Skeletal muscle tissue (tissue), 4 donors: ENCODE results near the gene CFB. TPM values are rescaled to one million over a fixed set of nuclear protein-coding genes. Genes with fewer than 3 reads are reported as not detected.
"Not testable (repeated sequence)": the region's sequence is repeated elsewhere in the genome, so short reads cannot be mapped to it uniquely, and the experiment has no call there.

ENCODE experiments used
- H3K27ac ChIP-seq: one replicate; pipeline ENCODE4 v1.7.0; 2013; ENCODE audit warnings: mild to moderate bottlenecking, low read depth, low read length, inconsistent platforms
- H3K27me3 ChIP-seq, 3 donors: one replicate each; pipeline ENCODE4 v1.7.0; 2013; ENCODE audit warnings: low read length in 3 of 3; ENCODE audit not compliant: control insufficient read depth in 3 of 3, insufficient read depth in 3 of 3
- H3K36me3 ChIP-seq, 3 donors: one replicate each; pipeline ENCODE4 v1.7.0; 2013; ENCODE audit warnings: low read length in 3 of 3; ENCODE audit not compliant: control insufficient read depth in 3 of 3, insufficient read depth in 3 of 3
- H3K4me1 ChIP-seq, 3 donors: one replicate each; pipeline ENCODE4 v1.7.0; 2013; ENCODE audit warnings: low read length in 3 of 3, mild to moderate bottlenecking in 3 of 3; ENCODE audit not compliant: control insufficient read depth in 3 of 3, insufficient read depth in 3 of 3
- H3K4me3 ChIP-seq, 3 donors: one replicate each; pipeline ENCODE4 v1.7.0; 2013; ENCODE audit warnings: low read length in 3 of 3
- H3K9ac ChIP-seq, 3 donors: one replicate each; pipeline ENCODE4 v1.7.0; 2013; ENCODE audit warnings: low read length in 3 of 3, mild to moderate bottlenecking in 3 of 3, moderate library complexity in 2 of 3, low read depth in 1 of 3
- H3K9me3 ChIP-seq, 3 donors: one replicate each; pipeline ENCODE4 v1.7.0; 2013; ENCODE audit warnings: low read length in 3 of 3; ENCODE audit not compliant: control insufficient read depth in 3 of 3
- total RNA-seq: library from RNA; depleted of rRNA; stranded (reverse); fragments of >200 nt; gene quantifications from one replicate; pipeline ENCODE4 v1.2.3, GENCODE V29; 2014
- donor health status: Osteomylitis.

The CFB gene
- total RNA-seq, 1 donor from 2014 or later, result 3.7 TPM

- Histone ChIP-seq H3K27me3 (peaks cover 0 to 10% (median 3%) of the 10 kb centered on the region in 3 donors), H3K27ac (no peak overlapping the region), H3K9ac (no peak overlapping the region), H3K4me3 (peak overlapping the region in 1 of 3 donors; percentile 14), H3K9me3 (no peaks in the 10 kb centered on the region), H3K36me3 (no peaks in the 10 kb centered on the region), H3K4me1 (no peaks in the 10 kb centered on the region)
These were observed 17.3 kb upstream of the CFB start for GRCh38 chr6:31928672-31928939.

- Histone ChIP-seq H3K36me3 (no peaks in the 10 kb centered on the region), H3K9me3 (no peaks in the 10 kb centered on the region), H3K27ac (no peak overlapping the region), H3K4me1 (no peaks in the 10 kb centered on the region), H3K9ac (no peak overlapping the region), H3K27me3 (peaks cover 0 to 10% (median 3%) of the 10 kb centered on the region in 3 donors), H3K4me3 (no peak overlapping the region)
These were observed 14.9 kb upstream of the CFB start for GRCh38 chr6:31930962-31931361.

- not testable (repeated sequence) for H3K9me3 ChIP-seq, H3K27ac ChIP-seq, H3K27me3 ChIP-seq, H3K36me3 ChIP-seq, H3K4me3 ChIP-seq, H3K4me1 ChIP-seq, H3K9ac ChIP-seq
These were observed 13.8 kb upstream of the CFB start for GRCh38 chr6:31932137-31932536.

- Histone ChIP-seq H3K27me3 (peaks cover 0 to 6% (median 0%) of the 10 kb centered on the region in 3 donors), H3K27ac (no peak overlapping the region), H3K36me3 (no peaks in the 10 kb centered on the region), H3K9me3 (no peaks in the 10 kb centered on the region), H3K4me3 (no peak overlapping the region), H3K4me1 (no peaks in the 10 kb centered on the region), H3K9ac (no peak overlapping the region)
These were observed 12.4 kb upstream of the CFB start for GRCh38 chr6:31933537-31933936.

GRCh38 chr6:31935021-31935420 lies 10.9 kb upstream of the CFB start:
- no peaks in the 10 kb centered on the region for H3K36me3 ChIP-seq

GRCh38 chr6:31935823-31936222 lies 10.1 kb upstream of the CFB start:
- no peak overlapping the region for H3K27ac ChIP-seq

More at GRCh38 chr6:31935021-31935420, 10.9 kb upstream of the CFB start:
- Histone ChIP-seq H3K9me3 (no peaks in the 10 kb centered on the region), H3K27ac (no peak overlapping the region), H3K4me3 (no peak overlapping the region), H3K9ac (no peak overlapping the region), H3K27me3 (peaks cover 0 to 4% (median 0%) of the 10 kb centered on the region in 3 donors), H3K4me1 (no peaks in the 10 kb centered on the region)

GRCh38 chr6:31940256-31940664 lies 5.6 kb upstream of the CFB start:
- Histone ChIP-seq H3K4me3 (no peak overlapping the region), H3K9me3 (no peaks in the 10 kb centered on the region), H3K4me1 (peaks cover 2 to 7% (median 4%) of the 10 kb centered on the region in 3 donors), H3K36me3 (no peaks in the 10 kb centered on the region), H3K27me3 (peaks cover 11 to 18% (median 18%) of the 10 kb centered on the region in 3 donors), H3K9ac (no peak overlapping the region), H3K27ac (no peak overlapping the region)

More at GRCh38 chr6:31935823-31936222, 10.1 kb upstream of the CFB start:
- no peaks in the 10 kb centered on the region for H3K4me1 ChIP-seq
- H3K9ac ChIP-seq, result no peak overlapping the region
- no peaks in the 10 kb centered on the region for H3K36me3 ChIP-seq
- no peaks in the 10 kb centered on the region for H3K27me3 ChIP-seq
- no peaks in the 10 kb centered on the region for H3K9me3 ChIP-seq
- no peak overlapping the region for H3K4me3 ChIP-seq

GRCh38 chr6:31943742-31944141 lies 2.2 kb upstream of the CFB start:
- Histone ChIP-seq H3K9ac (no peak overlapping the region), H3K9me3 (no peaks in the 10 kb centered on the region), H3K4me1 (peaks cover 15 to 21% (median 15%) of the 10 kb centered on the region in 3 donors), H3K4me3 (no peak overlapping the region), H3K36me3 (no peaks in the 10 kb centered on the region), H3K27me3 (peaks cover 12 to 32% (median 21%) of the 10 kb centered on the region in 3 donors), H3K27ac (no peak overlapping the region)

GRCh38 chr6:31945154-31945506 lies 765 bp upstream of the CFB start:
- no peaks in the 10 kb centered on the region for H3K36me3 ChIP-seq
- H3K27ac ChIP-seq, result peak overlapping the region; percentile 86
- peak overlapping the region; percentile 30 to 69 (median 50) for H3K9ac ChIP-seq
- H3K4me1 ChIP-seq, result peaks cover 15 to 21% (median 15%) of the 10 kb centered on the region in 3 donors
- peaks cover 12 to 32% (median 21%) of the 10 kb centered on the region in 3 donors for H3K27me3 ChIP-seq
- no peaks in the 10 kb centered on the region for H3K9me3 ChIP-seq
- peak overlapping the region in 1 of 3 donors; percentile 27 for H3K4me3 ChIP-seq

- peak overlapping the region; percentile 32 to 69 (median 36) for H3K9ac ChIP-seq
- peaks cover 3 to 9% (median 4%) of the 10 kb centered on the region in 3 donors for H3K36me3 ChIP-seq
- no peaks in the 10 kb centered on the region for H3K9me3 ChIP-seq
- peaks cover 12 to 32% (median 21%) of the 10 kb centered on the region in 3 donors for H3K27me3 ChIP-seq
- peaks cover 15 to 21% (median 15%) of the 10 kb centered on the region in 3 donors for H3K4me1 ChIP-seq
- H3K4me3 ChIP-seq, result peak overlapping the region in 1 of 3 donors; percentile 57
- peak overlapping the region; percentile 86 for H3K27ac ChIP-seq
These were observed 533 bp downstream of the CFB start for GRCh38 chr6:31946370-31946885.
